Fibroblast of pulmonary artery (primary cell): ENCODE measurements around the gene CGGBP1.
A peak's percentile ranks its signal among the peaks of the same experiment; 100 is the strongest.

Experiments
- DNase-seq: peaks from one replicate; pipeline ENCODE4 v3.0.0-alpha.2; 2010; ENCODE audit warnings: low read depth
- H3K4me3 ChIP-seq: replicated peaks from 2 replicates; pipeline ENCODE4 v1.5.1; 2011; ENCODE audit warnings: low read depth, mild to moderate bottlenecking, control low read depth, low read length, moderate library complexity
- TF ChIP-seq, protein P1 (sequence below): IDR thresholded peaks from 2 replicates; pipeline ENCODE4 v1.5.1; 2011; ENCODE audit warnings: mild to moderate bottlenecking, control low read depth, low read length, inconsistent platforms; ENCODE audit errors: missing control alignments

The CGGBP1 gene

GRCh38 chr3:88036221-88036620 is 22.6 kb downstream of the CGGBP1 start:
- no peak overlapping the region for H3K4me3 ChIP-seq
- TF ChIP-seq, protein P1, sequence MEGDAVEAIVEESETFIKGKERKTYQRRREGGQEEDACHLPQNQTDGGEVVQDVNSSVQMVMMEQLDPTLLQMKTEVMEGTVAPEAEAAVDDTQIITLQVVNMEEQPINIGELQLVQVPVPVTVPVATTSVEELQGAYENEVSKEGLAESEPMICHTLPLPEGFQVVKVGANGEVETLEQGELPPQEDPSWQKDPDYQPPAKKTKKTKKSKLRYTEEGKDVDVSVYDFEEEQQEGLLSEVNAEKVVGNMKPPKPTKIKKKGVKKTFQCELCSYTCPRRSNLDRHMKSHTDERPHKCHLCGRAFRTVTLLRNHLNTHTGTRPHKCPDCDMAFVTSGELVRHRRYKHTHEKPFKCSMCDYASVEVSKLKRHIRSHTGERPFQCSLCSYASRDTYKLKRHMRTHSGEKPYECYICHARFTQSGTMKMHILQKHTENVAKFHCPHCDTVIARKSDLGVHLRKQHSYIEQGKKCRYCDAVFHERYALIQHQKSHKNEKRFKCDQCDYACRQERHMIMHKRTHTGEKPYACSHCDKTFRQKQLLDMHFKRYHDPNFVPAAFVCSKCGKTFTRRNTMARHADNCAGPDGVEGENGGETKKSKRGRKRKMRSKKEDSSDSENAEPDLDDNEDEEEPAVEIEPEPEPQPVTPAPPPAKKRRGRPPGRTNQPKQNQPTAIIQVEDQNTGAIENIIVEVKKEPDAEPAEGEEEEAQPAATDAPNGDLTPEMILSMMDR = no peak
- DNase-seq = no peak

DNA sequence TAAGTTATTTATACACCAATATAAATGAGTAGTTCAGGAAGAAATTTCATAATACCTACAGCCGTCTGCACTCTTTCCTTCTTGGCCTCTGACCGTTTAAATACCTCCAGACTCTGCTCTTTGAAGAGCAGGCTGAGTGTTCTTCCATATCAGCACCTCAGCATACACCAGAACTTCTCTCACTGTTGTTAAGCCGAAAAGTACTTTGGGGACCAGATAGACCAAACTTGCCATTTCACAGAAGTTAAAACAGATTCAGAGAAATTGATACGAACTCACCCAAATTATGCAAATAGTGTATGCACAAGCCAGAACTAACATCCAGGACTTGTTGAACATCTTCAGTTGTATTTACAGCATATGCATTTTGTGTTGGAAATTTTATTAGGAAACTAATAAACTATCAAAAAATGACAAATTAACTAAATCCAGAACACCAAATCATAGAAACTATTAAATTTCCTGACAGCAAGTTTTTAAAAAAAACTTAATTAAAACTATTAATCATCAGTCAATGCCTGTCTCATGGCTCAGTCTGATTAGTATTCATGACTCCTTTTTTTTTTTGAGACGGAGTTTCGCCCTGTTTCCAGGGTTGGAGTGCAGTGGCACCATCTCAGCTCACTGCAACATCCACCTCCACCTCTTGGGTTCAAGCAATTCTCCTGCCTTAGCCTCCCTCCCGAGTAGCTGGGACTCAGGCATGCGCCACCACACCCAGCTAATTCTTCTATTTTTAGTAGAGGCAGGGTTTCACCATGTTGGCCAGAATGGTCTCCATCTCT is 24.1 kb downstream of the CGGBP1 start:
- TF ChIP-seq, protein P1 = no peak
- H3K4me3 ChIP-seq = no peak overlapping the region
- no peak for DNase-seq

DNA sequence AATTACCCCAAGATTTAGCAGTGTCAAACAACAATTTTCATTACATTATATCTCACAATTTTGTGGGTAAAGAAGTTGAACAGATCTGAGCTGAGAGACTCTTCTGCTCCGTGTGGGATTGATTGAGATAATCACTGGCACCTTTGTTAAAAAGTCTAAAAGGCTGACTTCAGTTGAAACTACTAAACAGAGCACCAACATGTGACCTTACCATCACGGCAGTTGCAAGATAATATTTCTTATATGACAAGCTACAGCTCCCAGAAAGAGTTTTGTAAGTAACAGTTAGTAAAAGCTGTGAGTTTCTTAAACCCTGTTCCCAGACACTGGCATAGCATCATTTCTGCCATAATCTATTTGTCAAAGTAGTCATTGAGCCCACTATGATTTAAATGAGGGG is 25.0 kb downstream of the CGGBP1 start:
- no peak overlapping the region for H3K4me3 ChIP-seq
- no peak for DNase-seq
- TF ChIP-seq, protein P1 = no peak

GRCh38 chr3:88033079-88033478 is 25.7 kb downstream of the CGGBP1 start:
- no peak overlapping the region for H3K4me3 ChIP-seq
- no peak for DNase-seq
- TF ChIP-seq, protein P1 = no peak

- DNase-seq = no peak
- peak overlapping the region; percentile 43 for H3K4me3 ChIP-seq
- TF ChIP-seq, protein P1 = no peak
Measured at GRCh38 chr3:88032245-88032644, 26.6 kb downstream of the CGGBP1 start.

GRCh38 chr3:88031642-88032077 is 27.1 kb downstream of the CGGBP1 start:
- peak overlapping the region; percentile 43 for H3K4me3 ChIP-seq
- DNase-seq = peak; percentile 36
- TF ChIP-seq, protein P1 = no peak

GRCh38 chr3:88030210-88030609 is 28.6 kb downstream of the CGGBP1 start:
- DNase-seq = no peak
- TF ChIP-seq, protein P1 = no peak
- H3K4me3 ChIP-seq = no peak overlapping the region
